GM18861 (cell line): ENCODE data around the gene NKX2-4.
"Not testable (repeated sequence)": the region's sequence is repeated elsewhere in the genome, so short reads cannot be mapped to it uniquely, and the experiment has no call there.

Source experiments
- ATAC-seq: cut with Tn5 transposase; IDR thresholded peaks from one replicate; pipeline ENCODE4 v1.9.1; 2021; ENCODE audit not compliant: unreplicated experiment

NKX2-4 gene

DNA sequence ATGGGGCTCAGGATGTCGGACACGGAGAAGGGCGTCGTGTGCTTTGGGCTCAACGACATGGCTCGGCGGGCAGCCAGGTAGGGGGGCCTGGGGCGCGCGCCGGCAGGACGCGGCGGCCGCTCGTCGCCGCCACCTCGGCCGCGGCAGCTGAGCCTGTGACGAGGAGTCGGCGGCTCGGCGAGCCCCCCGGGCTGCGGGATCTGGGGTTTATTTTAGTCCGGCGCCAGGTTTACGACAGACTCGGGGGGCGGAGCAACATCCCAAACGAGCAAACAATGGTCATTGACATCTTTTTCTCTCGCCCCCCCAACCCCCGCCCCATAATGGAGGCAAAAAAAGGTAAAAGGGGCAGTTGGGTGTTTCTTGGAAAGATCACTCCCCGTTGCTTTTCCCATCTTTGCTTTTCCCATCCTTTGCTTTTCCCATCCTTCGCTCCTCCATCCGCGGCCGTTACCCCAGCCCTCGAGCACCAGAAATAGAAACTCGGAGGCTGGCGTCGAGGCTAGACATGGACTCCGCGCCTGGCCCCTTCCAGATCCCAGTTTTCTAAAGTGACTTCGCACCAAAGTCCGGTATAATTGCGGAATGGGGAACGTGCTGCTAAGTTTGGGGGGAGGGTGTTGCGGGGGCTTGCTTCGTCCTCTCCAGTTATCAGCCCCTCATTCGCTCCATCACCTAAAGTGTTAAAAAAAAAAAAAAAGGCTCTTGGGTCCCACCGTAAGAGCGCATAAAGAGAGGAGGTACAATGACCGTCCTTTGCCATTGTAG, at the start of gene NKX2-4:
Gene NKX2-4, minus strand, starts transcription at position 186 of the 768 bp plus-strand sequence. Its CDS starts 127 bp downstream, at position 59.
- ATAC-seq, result no peak

DNA sequence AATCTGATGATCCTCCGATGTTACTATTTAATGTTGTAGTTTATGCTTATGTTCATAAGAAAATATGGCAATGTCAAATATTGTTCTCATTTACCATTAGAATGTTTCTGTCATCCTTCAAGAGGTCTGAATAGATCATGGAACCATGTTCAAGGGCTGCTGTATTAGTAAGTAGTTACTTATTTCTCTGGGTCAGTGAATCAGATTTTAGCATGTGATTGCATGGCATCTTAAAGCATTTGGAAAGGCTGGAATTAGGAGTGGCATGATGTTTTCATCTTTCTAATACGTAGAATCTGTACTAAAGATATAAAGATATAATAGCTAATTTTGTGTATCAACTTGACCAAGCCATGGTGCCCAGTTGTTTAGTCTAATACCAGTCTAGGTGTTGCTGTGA, 40.5 kb upstream of the NKX2-4 start:
- ATAC-seq, result no peak

DNA sequence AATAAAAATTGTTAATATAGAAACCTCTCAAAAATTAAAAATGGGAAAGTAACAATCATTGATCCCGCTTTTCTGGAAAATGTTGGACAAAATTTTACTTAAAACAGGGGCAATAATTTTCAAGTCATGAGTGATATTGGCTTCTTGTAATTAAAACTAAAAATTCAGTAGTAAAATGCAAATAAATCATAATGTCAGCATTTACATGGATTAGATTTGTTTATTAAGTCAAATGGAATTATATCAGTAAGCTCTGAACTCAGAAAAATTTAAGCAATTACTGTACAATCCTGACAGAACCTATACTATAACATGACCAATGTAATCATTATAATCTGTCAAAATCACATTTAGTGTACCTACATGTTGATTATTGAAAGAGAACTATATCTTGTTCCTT, 39.9 kb upstream of the NKX2-4 start:
- no peak for ATAC-seq

- ATAC-seq, result no peak
These were observed 38.9 kb upstream of the NKX2-4 start for GRCh38 chr20:21436205-21436604.

DNA sequence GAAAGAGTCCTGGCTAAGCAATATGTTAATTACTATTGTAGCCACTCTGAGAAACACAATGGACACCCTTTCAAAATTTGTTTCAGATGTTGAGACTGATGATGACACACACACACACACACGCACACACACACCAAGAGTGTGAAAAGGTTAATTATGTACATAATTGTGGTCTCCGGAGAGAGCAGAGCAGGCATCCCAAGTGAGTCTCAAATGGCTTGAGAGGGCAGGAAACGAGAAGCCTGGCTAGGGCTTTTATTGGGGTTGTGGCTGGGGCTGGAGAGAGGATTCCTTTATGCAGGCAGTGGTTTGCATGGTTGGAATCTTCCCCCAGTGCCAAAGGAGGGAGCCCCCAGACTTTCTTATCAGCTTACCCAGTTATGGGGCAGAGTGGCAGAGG, 38.2 kb upstream of the NKX2-4 start:
- no peak for ATAC-seq

DNA sequence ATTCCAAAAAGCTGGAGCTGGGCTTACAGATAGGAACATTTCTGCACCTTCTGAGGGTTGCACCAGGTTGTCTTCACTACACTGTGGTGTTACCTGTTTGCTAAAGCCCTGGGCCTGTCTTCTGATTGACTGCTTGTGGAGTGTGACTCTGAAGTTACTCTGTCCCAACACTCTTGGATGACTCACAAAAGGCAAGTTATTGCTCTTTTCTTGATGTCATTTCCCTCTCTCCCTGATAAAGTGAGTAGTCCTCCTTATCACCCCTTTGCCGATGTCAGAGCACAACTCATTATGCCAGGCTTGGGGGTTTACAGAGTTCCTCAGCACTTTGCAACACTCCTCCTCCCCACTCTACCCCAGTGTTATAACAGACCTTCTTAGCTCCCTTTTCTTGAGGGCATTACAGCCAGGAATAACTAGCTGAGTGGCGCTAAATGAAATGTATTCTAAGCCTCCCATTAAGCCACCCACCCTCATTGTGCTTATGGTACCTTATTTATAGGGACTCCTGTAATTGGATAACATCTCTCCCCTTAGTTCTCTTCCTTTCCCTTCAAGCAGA, 36.1 kb upstream of the NKX2-4 start:
- ATAC-seq, result no peak

- no peak for ATAC-seq
These were observed 35.6 kb upstream of the NKX2-4 start for GRCh38 chr20:21432911-21433310.

GRCh38 chr20:21430020-21430419, 32.7 kb upstream of the NKX2-4 start:
- ATAC-seq, result no peak

DNA sequence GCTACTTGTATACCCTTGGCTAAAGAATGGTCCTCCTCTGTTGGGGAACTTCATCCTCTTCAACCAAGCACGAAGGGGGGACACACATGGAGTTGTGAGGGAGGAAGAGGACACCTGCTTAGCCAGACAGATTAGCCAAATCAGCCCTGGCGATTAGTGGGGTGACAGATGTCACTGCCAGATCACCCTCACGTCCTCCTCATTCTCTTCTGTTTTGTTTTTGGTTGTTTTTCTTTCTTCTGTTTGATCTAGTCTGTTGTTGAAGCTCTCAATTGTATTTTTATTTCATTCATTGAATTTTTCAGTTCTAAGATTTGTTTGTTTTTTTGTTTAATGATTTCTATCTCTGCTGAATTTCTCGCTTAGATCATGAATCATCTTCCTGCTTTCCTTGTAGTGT, 27.5 kb upstream of the NKX2-4 start:
- ATAC-seq, result no peak

DNA sequence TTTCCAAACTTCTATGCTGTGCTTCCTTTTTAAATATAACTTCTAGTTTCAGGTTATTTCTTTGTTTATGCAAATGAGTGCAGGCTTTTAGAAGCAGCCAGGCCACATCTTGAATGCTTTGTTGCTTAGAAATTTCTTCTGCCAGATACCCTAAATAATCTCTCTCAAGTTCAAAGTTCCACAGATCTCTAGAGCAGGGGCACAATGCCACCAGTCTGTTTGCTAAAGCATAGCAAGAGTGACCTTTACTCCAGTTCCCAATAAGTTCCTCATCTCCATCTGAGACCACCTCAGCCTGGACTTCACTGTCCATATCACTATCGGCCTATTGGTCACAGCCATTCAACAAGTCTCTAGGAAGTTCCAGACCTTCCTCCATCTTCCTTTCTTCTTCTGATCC, 26.4 kb upstream of the NKX2-4 start:
- not testable (repeated sequence) for ATAC-seq

DNA sequence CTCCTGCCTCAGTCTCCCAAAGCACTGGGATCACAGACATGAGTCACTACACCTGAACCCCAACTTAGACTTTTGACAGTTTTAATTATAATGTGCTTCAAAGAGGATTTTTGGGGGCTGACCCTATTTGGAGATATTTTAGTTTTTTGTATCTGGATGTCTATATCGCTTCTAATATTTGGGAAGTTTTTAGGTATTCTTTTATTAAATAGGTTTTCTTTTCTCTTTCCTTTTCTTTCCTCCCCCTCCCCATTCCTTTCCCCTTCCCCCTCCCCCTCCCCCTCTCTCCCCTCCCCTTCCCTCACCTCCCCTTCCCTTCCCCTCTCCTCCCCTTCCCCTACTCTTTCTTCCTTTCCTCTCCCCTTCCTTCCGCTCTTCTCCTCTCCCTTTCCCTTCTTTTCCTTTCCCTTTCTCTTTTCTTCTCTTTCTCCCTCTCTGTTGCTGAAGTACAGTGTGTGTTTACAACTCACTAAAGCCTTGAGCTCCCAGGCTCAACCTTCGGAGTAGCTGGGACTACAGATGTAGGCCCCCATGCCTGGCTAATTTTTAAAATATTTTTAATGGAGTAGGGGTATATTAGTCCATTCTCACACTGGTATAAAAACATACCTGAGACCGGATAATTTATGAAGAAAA, 24.4 kb upstream of the NKX2-4 start:
- ATAC-seq, result no peak

DNA sequence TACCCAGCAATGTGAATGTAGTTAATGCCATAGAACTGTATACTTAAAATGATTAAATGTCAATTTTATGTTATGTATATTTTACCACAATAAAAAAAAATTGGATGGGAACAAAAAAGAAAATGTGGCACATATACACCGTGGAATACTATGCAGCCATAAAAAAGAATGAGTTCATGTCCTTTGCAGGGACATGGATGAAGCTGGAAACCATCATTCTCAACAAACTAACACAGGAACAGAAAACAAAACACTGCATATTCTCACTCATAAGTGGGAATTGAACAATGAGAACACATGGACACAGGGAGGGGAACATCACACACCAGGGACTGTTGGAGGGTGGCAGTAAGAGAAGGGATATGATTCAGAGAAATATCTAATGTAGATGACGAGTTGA, 21.8 kb upstream of the NKX2-4 start:
- ATAC-seq, result not testable (repeated sequence)

- ATAC-seq, result not testable (repeated sequence)
These were observed 16.7 kb upstream of the NKX2-4 start for GRCh38 chr20:21413996-21414395.

- ATAC-seq, result no peak
These were observed 14.4 kb upstream of the NKX2-4 start for GRCh38 chr20:21411725-21412124.

DNA sequence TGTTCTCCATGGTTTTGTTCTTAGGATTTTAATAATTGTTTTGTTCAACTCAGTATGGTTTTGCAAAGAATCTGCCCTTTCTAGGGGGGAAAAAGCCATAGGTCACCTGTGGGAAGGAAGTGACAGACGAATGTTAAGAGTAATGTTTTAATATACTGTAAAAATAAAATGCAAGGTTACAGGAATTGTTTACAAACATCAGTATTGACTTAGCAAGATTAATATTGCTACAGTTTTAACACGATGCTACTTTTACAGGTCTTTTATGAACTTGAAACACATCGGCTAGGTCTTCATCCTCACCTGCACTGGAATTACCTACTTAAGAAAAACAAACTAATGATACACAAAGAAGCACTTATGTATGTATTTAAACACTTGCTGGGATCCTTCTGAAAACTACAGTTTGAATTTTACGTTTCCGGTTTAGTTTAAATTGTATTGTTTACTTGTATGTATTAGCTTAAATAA, 1.7 kb upstream of the NKX2-4 start:
- ATAC-seq, result no peak

GRCh38 chr20:21398109-21399004, 1.0 kb upstream of the NKX2-4 start:
- ATAC-seq, result no peak

DNA sequence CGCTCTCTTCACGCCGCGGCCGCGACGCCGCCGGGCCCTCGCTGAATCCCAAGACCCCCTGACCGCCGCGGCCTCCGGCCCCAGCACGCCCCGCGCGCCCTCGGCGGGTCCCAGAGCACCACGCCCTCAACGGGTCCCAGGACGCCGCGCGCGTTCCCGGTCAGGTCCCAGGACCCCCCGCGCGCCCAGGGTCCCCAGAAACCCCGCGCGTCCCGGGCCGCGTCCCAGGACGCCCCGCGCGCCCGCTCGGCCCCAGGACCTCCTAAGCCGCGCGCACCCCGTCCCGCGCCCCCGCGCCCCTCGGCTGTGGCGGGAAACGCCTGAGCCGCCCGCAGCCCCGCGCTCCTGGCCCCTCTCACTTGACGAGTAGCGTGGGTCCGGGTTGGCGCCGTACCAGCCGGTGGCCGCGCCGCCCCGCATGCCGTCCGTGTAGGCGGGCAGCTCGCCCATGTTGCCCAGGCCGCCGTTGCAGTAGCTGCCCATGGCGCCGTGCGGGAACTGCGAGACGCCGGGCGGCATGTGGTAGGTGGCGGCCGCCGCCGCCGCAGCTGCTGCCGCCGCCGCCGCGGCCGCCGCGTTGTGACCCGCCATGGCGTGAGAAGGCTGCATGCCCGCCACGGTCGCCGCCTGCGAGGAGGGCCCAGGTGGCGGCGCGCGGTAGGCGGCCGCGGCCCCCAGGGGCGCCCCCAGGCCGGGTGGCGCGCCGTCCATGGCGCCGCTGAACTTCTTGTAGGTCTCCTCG, 556 bp downstream of the NKX2-4 start:
- ATAC-seq, result no peak

DNA sequence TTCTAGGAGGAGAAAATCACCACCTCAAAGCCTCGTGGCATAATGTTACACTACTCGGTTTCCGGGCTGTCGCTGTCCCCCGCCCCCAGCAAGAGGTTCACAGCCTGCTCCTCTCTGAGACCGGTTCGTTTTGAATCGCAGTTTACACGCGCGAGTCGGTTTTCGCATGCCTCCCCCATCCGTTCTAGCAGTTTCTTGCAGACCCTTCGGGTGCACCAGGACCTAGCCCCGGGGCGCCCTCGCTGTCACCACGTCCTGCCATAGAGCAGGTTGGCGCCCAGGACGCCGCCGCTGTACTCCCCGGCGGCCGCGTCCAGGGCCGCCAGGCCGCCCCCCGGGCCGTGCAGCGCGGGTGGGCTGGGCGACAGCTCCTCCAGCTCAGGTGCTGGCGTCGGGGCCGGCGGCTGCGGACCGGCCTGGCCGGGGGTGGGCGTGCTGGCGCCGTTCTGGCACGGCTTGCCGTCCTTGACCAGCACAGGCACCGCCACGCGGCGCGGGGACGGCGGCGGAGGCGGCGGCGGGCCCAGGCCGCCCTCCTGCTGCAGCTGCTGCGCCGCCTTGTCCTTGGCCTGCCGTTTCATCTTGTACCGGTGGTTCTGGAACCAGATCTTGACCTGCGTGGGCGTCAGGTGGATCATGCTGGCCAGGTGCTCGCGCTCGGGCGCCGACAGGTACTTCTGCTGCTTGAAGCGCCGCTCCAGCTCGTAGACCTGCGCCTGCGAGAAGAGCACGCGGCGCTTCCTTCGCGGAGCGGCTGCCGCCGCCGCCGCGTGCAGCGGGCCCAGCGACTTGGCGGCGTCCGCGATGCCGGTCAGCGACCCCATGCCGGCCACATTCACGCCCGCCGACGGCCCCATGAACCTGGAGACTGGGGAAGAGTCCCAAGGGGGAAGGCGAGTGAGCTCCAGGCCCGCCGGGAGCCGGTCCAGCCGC, 1.4 kb downstream of the NKX2-4 start:
- no peak for ATAC-seq

- no peak for ATAC-seq
These were observed 2.2 kb downstream of the NKX2-4 start for GRCh38 chr20:21395051-21395665.
